A673 (cell line): Measurements from ENCODE around the gene EXD2. TPM values are rescaled to one million over a fixed set of nuclear protein-coding genes. Genes with fewer than 3 reads are reported as not detected.

Experiments
- BruUV-seq: library from RNA; stranded (reverse); fragments of 400-500 nt; replicated peaks from 2 replicates; lab custom pipeline; 2021; lab: Mats Ljungman, UMichigan
- CTCF ChIA-PET: fragments of 300-600 bp; sonication (Branson Sonifier 250); formaldehyde crosslinking; loops from one replicate; lab custom pipeline; 2022; ENCODE audit warnings: antibody characterized with exemption; lab: Charles Lee
- POLR2A ChIA-PET: fragments of 300-600 bp; sonication (Branson Sonifier 250); formaldehyde crosslinking; loops from one replicate; lab custom pipeline; 2022; ENCODE audit warnings: antibody characterized with exemption; ENCODE audit not compliant: low non-redundant PET; lab: Charles Lee
- DNase-seq: peaks from one replicate; pipeline ENCODE4 v3.0.0-alpha.2; 2015; ENCODE audit warnings: low spot score
- H3K27ac ChIP-seq: fragments of 200-600 bp; sonication (generic); 2 replicates; pipeline ENCODE4 v1.5.1; 2016; ENCODE audit warnings: mixed run types, low read depth, mild to moderate bottlenecking, mixed read lengths, antibody characterized with exemption, low read length; ENCODE audit not compliant: poor library complexity, severe bottlenecking
- H3K27me3 ChIP-seq: fragments of 200-600 bp; sonication (generic); replicated peaks from 2 replicates; pipeline ENCODE4 v1.6.1; 2017; ENCODE audit warnings: mixed run types, low read depth, mild to moderate bottlenecking, mixed read lengths, antibody characterized with exemption, low read length; ENCODE audit not compliant: insufficient read depth, poor library complexity
- H3K36me3 ChIP-seq: fragments of 200-600 bp; sonication (generic); 2 replicates; pipeline ENCODE4 v1.6.1; 2016; ENCODE audit warnings: mixed run types, mild to moderate bottlenecking, mixed read lengths, antibody characterized with exemption, low read length; ENCODE audit not compliant: insufficient read depth, poor library complexity, severe bottlenecking
- H3K4me1 ChIP-seq: fragments of 200-600 bp; sonication (generic); 2 replicates; pipeline ENCODE4 v1.6.1; 2017; ENCODE audit warnings: mixed run types, mild to moderate bottlenecking, mixed read lengths, antibody characterized with exemption, low read length; ENCODE audit not compliant: insufficient read depth, poor library complexity, severe bottlenecking
- H3K4me3 ChIP-seq: fragments of 200-600 bp; sonication (generic); 2 replicates; pipeline ENCODE4 v1.5.1; 2016; ENCODE audit warnings: low read depth, mixed run types, mild to moderate bottlenecking, mixed read lengths, low read length; ENCODE audit not compliant: poor library complexity, severe bottlenecking
- H3K9me3 ChIP-seq: fragments of 200-600 bp; sonication (generic); 2 replicates; pipeline ENCODE4 v1.6.1; 2016; ENCODE audit warnings: mixed run types, low read depth, mild to moderate bottlenecking, mixed read lengths, antibody characterized with exemption, low read length; ENCODE audit not compliant: poor library complexity, severe bottlenecking
- EZH2 ChIP-seq: fragments of 200-600 bp; sonication (generic); IDR thresholded peaks from 2 replicates; pipeline ENCODE4 v1.6.1; 2017; ENCODE audit warnings: borderline replicate concordance, low read depth, mild to moderate bottlenecking, mixed read lengths, antibody characterized with exemption, low read length; ENCODE audit not compliant: poor library complexity, severe bottlenecking
- intact Hi-C: fragments of 100-400 bp; cut with micrococcal nuclease; formaldehyde crosslinking; loops from one replicate; pipeline ENCODE4 v1.10.0; 2022; ENCODE audit not compliant: unreplicated experiment
- total RNA-seq: library from RNA; stranded (reverse); gene quantifications from 2 replicates; pipeline ENCODE4 v1.2.3, GENCODE V29; 2021
- TF ChIP-seq, protein P1 (sequence below): fragments of 300-800, 200-600 bp; sonication (generic); conservative IDR thresholded peaks from 2 replicates; pipeline ENCODE4 v1.5.1; 2017; ENCODE audit warnings: low read depth, mild to moderate bottlenecking, antibody characterized with exemption, low read length, moderate library complexity, mixed read lengths

The EXD2 gene
- total RNA-seq, 1 experiment from 2014 or later, result 8.1 TPM

DNA sequence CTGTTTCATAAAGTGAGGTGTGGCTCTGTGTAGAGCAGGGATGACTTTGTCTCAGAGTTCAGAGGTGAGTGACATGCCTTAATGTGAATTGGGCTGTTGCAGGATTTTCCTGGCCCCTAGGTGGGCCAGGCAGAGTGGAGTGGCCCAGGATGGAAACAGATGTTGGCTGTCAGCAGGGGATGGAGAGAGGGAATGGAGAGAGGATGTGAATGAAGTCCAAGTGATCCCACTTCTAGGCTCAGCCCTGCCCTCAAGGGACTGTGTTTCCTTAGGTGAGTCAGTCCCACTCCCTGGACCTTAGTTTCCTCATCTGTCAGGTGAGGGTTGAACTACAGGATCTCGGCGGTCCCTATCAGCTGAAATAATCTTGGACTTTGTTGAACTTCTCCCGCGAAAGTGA is 76.2 kb downstream of the EXD2 start:
- CTCF ChIA-PET, result no interaction called here

DNA sequence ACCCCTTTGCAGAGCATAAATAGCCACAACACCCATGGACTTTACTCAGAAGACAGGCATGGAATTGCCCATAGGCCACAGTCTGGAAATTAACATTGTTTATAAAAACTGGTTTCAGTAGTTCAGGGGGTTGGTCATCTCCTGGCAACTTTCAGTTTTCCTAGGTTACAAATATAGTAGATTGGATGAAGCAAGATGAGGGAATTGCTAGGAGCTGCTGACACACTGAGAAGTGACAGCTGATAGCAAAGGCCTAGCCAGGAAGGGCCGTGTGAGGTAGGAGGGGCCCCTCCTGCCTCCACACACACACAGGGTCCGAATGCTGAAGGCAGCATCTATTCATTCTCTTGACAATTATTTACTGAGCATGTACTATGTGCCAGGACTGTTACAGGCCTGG is 76.9 kb downstream of the EXD2 start:
- Histone ChIP-seq H3K4me3 (no peak overlapping the region), H3K36me3 (no peaks in the 10 kb centered on the region), H3K9me3 (no peaks in the 10 kb centered on the region), H3K4me1 (no peaks in the 10 kb centered on the region), H3K27ac (no peak overlapping the region), H3K27me3 (peaks cover 4% of the 10 kb centered on the region)
- no peak for DNase-seq
- intact Hi-C loops, result no loop called here
- POLR2A ChIA-PET, result no interaction called here
- TF ChIP-seq, protein P1, sequence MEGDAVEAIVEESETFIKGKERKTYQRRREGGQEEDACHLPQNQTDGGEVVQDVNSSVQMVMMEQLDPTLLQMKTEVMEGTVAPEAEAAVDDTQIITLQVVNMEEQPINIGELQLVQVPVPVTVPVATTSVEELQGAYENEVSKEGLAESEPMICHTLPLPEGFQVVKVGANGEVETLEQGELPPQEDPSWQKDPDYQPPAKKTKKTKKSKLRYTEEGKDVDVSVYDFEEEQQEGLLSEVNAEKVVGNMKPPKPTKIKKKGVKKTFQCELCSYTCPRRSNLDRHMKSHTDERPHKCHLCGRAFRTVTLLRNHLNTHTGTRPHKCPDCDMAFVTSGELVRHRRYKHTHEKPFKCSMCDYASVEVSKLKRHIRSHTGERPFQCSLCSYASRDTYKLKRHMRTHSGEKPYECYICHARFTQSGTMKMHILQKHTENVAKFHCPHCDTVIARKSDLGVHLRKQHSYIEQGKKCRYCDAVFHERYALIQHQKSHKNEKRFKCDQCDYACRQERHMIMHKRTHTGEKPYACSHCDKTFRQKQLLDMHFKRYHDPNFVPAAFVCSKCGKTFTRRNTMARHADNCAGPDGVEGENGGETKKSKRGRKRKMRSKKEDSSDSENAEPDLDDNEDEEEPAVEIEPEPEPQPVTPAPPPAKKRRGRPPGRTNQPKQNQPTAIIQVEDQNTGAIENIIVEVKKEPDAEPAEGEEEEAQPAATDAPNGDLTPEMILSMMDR, result no peak
- no peak for TF ChIP-seq EZH2
- CTCF ChIA-PET, result no interaction called here
- no TSS peak for BruUV-seq

More for the DNA sequence above, 76.2 kb downstream of the EXD2 start:
- TF ChIP-seq EZH2, result no peak
- TF ChIP-seq, protein P1, result no peak
- intact Hi-C loops, result no loop called here
- Histone ChIP-seq H3K27me3 (peaks cover 6% of the 10 kb centered on the region), H3K9me3 (no peaks in the 10 kb centered on the region), H3K4me1 (no peaks in the 10 kb centered on the region), H3K4me3 (no peak overlapping the region), H3K36me3 (no peaks in the 10 kb centered on the region), H3K27ac (no peak overlapping the region)
- no TSS peak for BruUV-seq
- DNase-seq, result no peak
- POLR2A ChIA-PET, result no interaction called here

DNA sequence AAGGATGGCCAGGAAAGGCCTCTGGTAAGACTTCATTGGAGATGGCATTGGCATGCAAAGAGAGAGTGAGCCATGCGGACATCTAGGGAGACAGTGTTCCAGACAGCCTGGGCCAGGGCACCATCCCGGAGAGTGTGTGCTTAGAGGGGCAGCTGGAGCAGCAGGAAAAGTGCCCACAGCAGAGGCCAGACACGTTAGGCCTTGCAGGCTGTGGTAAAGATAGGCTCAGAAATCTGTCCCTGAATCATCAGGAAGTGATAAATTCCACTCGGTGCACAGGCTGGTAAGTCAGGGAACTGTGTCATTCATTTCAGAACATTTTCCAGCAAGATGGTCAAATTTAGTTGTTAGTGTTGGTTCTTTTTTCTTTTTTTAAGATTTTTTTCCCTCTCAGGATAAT is 77.5 kb downstream of the EXD2 start:
- DNase-seq, result no peak
- ChIA-PET POLR2A (no interaction called here), CTCF (no interaction called here)
- Histone ChIP-seq H3K36me3 (no peaks in the 10 kb centered on the region), H3K9me3 (no peaks in the 10 kb centered on the region), H3K4me1 (no peaks in the 10 kb centered on the region), H3K4me3 (no peak overlapping the region), H3K27me3 (peaks cover 3% of the 10 kb centered on the region), H3K27ac (no peak overlapping the region)
- intact Hi-C loops, result no loop called here
- TF ChIP-seq EZH2, result no peak
- TF ChIP-seq, protein P1, result no peak
- no TSS peak for BruUV-seq
